ENCODE data around the gene SMIM43.

GRCh38 chr4:121806411-121806810, 41.4 kb upstream of the SMIM43 start:
- no peak for TF ChIP-seq ATF1 (CRISPR knock-in tag; IDR thresholded peaks at IDR 0.05)
- no peak for TF ChIP-seq ATF1 (tag; IDR thresholded peaks at IDR 0.05)
- no peak; the same call in 1 of the 2 replicates for TF ChIP-seq NFIC (IDR thresholded peaks at IDR 0.05)
- no peak for TF ChIP-seq MEF2A (IDR thresholded peaks at IDR 0.05; ENCODE audit: control insufficient read depth, low read depth, low read length)
- no peak for TF ChIP-seq SETDB1 (IDR thresholded peaks at IDR 0.05; ENCODE audit: low read length)
- TF ChIP-seq CTCF (IDR thresholded peaks at IDR 0.05 in 2 of 3, conservative IDR thresholded peaks at IDR 0.05 in 1 of 3; ENCODE audit: insufficient read depth in 2 of 3, low read depth in 1 of 3, low read length in 3 of 3) = no peak
- TF ChIP-seq IRF9 (tag; IDR thresholded peaks at IDR 0.05) = no peak
